Ectodermal cell (in vitro differentiated cells): ENCODE data around the gene EMILIN3.

Source experiments
- H3K27ac ChIP-seq: 2 replicates; pipeline ENCODE4 v1.7.0; 2013; ENCODE audit warnings: mild to moderate bottlenecking, low read depth, low read length; ENCODE audit not compliant: insufficient read depth, poor library complexity, severe bottlenecking
- H3K27me3 ChIP-seq: 2 replicates; pipeline ENCODE4 v1.7.0; 2013; ENCODE audit warnings: mild to moderate bottlenecking, low read length; ENCODE audit not compliant: insufficient read depth, control insufficient read depth, poor library complexity, severe bottlenecking
- H3K36me3 ChIP-seq: one replicate; pipeline ENCODE4 v1.7.0; 2013; ENCODE audit warnings: low read length; ENCODE audit not compliant: control insufficient read depth, insufficient read depth
- H3K4me1 ChIP-seq: one replicate; pipeline ENCODE4 v1.7.0; 2013; ENCODE audit warnings: low read length; ENCODE audit not compliant: control insufficient read depth, insufficient read depth
- H3K4me3 ChIP-seq: 2 replicates; pipeline ENCODE4 v1.7.0; 2013; ENCODE audit warnings: low read depth, low read length, control low read depth; ENCODE audit not compliant: insufficient read depth
- H3K9me3 ChIP-seq: 2 replicates; pipeline ENCODE4 v1.7.0; 2013; ENCODE audit warnings: mild to moderate bottlenecking, low read length, moderate library complexity; ENCODE audit not compliant: control insufficient read depth
- WGBS, 2 experiments: methylation state at CpG; one replicate each; pipeline ENCODE4 v1.1.7; 2013; ENCODE audit warnings: missing lambda C conversion rate in 2 of 2; 5-methylcytosine and 5-hydroxymethylcytosine counted together

Gene EMILIN3

GRCh38 chr20:41348430-41349172 is 18.0 kb downstream of the EMILIN3 start:
- Histone ChIP-seq H3K4me3 (no peak overlapping the region), H3K9me3 (no peaks in the 10 kb centered on the region), H3K27ac (no peak overlapping the region), H3K4me1 (peaks cover 4% of the 10 kb centered on the region), H3K27me3 (no peaks in the 10 kb centered on the region), H3K36me3 (no peaks in the 10 kb centered on the region)
- 94 to 95% methylated on average over 13 of the region's 13 CpGs for WGBS, 2 experiments

GRCh38 chr20:41347523-41348429 is 18.8 kb downstream of the EMILIN3 start:
- Histone ChIP-seq H3K4me3 (no peak overlapping the region), H3K27me3 (no peaks in the 10 kb centered on the region), H3K4me1 (peaks cover 4% of the 10 kb centered on the region), H3K9me3 (no peaks in the 10 kb centered on the region), H3K36me3 (no peaks in the 10 kb centered on the region), H3K27ac (no peak overlapping the region)
- 86 to 87% methylated on average over 13 of the region's 13 CpGs for WGBS, 2 experiments

GRCh38 chr20:41345729-41346067 is 20.9 kb downstream of the EMILIN3 start:
- Histone ChIP-seq H3K27ac (no peak overlapping the region), H3K4me3 (no peak overlapping the region), H3K36me3 (no peaks in the 10 kb centered on the region), H3K9me3 (no peaks in the 10 kb centered on the region), H3K27me3 (no peaks in the 10 kb centered on the region), H3K4me1 (peaks cover 8% of the 10 kb centered on the region)
- 94 to 95% methylated on average over 17 of the region's 17 CpGs for WGBS, 2 experiments

GRCh38 chr20:41344938-41345728 is 21.5 kb downstream of the EMILIN3 start:
- H3K9me3 ChIP-seq, result no peaks in the 10 kb centered on the region
- peaks cover 8% of the 10 kb centered on the region for H3K4me1 ChIP-seq
- H3K36me3 ChIP-seq, result no peaks in the 10 kb centered on the region
- H3K27me3 ChIP-seq, result no peaks in the 10 kb centered on the region
- H3K27ac ChIP-seq, result no peak overlapping the region
- WGBS, 2 experiments, result 93 to 96% methylated on average over 11 of the region's 11 CpGs
- H3K4me3 ChIP-seq, result no peak overlapping the region

GRCh38 chr20:41344477-41344876 is 22.1 kb downstream of the EMILIN3 start:
- no peaks in the 10 kb centered on the region for H3K36me3 ChIP-seq
- peaks cover 4% of the 10 kb centered on the region for H3K27me3 ChIP-seq
- H3K9me3 ChIP-seq, result no peaks in the 10 kb centered on the region
- H3K4me3 ChIP-seq, result no peak overlapping the region
- 91% methylated on average over 4 of the region's 4 CpGs for WGBS, 2 experiments
- peaks cover 8% of the 10 kb centered on the region for H3K4me1 ChIP-seq
- H3K27ac ChIP-seq, result no peak overlapping the region

GRCh38 chr20:41342474-41343464 is 23.8 kb downstream of the EMILIN3 start:
- Histone ChIP-seq H3K27me3 (peaks cover 9% of the 10 kb centered on the region), H3K9me3 (no peaks in the 10 kb centered on the region), H3K4me3 (no peak overlapping the region), H3K36me3 (no peaks in the 10 kb centered on the region), H3K4me1 (peaks cover 6% of the 10 kb centered on the region), H3K27ac (no peak overlapping the region)
- 90 to 91% methylated on average over 9 of the region's 9 CpGs for WGBS, 2 experiments

GRCh38 chr20:41340327-41341055 is 26.1 kb downstream of the EMILIN3 start, which contains the start of gene LPIN3:
LPIN3 (plus strand) TSS chr20:41340821; CDS start chr20:41345804, 4,983 bp downstream.
- H3K27me3 ChIP-seq, result peaks cover 9% of the 10 kb centered on the region
- H3K36me3 ChIP-seq, result no peaks in the 10 kb centered on the region
- peaks cover 4% of the 10 kb centered on the region for H3K4me1 ChIP-seq
- peak within 1 kb of the TSS; percentile 40 for H3K4me3 ChIP-seq
- H3K27ac ChIP-seq, result no peak within 1 kb of the TSS
- H3K9me3 ChIP-seq, result no peaks in the 10 kb centered on the region
- 6 to 7% methylated on average over 32 to 33 of the region's 33 CpGs for WGBS, 2 experiments

GRCh38 chr20:41339957-41340326 is 26.7 kb downstream of the EMILIN3 start:
- Histone ChIP-seq H3K36me3 (no peaks in the 10 kb centered on the region), H3K27ac (no peak overlapping the region), H3K4me3 (peak overlapping the region; percentile 28), H3K9me3 (no peaks in the 10 kb centered on the region), H3K27me3 (peaks cover 9% of the 10 kb centered on the region), H3K4me1 (peaks cover 4% of the 10 kb centered on the region)
- WGBS, 2 experiments, result 3% methylated on average over 25 of the region's 25 CpGs
